Keratinocyte (primary cell): ENCODE measurements around the gene FRYL. TPM values are rescaled to one million over a fixed set of nuclear protein-coding genes. Genes with fewer than 3 reads are reported as not detected.

Source experiments
- DNase-seq: peaks from one replicate; pipeline ENCODE4 v3.0.0-alpha.2; 2011; ENCODE audit warnings: low read depth, missing footprints, low spot score
- FAIRE-seq: peaks from 2 replicates; lab custom pipeline; 2011; peaks lifted over from hg19 to GRCh38; lab: Jason Lieb, UNC
- H2AFZ ChIP-seq: 2 replicates; pipeline ENCODE4 v1.6.0; 2012; ENCODE audit warnings: low read length, control low read depth, inconsistent platforms; ENCODE audit not compliant: control insufficient read depth
- H3K27ac ChIP-seq: 2 replicates; pipeline ENCODE4 v1.5.1; 2011; ENCODE audit warnings: low read length; ENCODE audit not compliant: control insufficient read depth, insufficient read depth
- H3K27me3 ChIP-seq: 3 replicates; pipeline ENCODE4 v1.6.0; 2011; ENCODE audit warnings: low read length; ENCODE audit not compliant: control insufficient read depth, insufficient read depth; ENCODE audit errors: extremely low read depth
- H3K36me3 ChIP-seq, 2 experiments: 2 replicates in 1 of 2; 3 replicates in 1 of 2; pipeline ENCODE4 v1.5.1; 2011; ENCODE audit warnings: low read length in 2 of 2, mild to moderate bottlenecking in 1 of 2; ENCODE audit not compliant: control insufficient read depth in 2 of 2, insufficient read depth in 2 of 2; ENCODE audit errors: extremely low read depth in 1 of 2
- H3K4me1 ChIP-seq: 3 replicates; pipeline ENCODE4 v1.5.1; 2011; ENCODE audit warnings: low read length; ENCODE audit not compliant: control insufficient read depth, insufficient read depth; ENCODE audit errors: extremely low read depth
- H3K4me2 ChIP-seq: 3 replicates; pipeline ENCODE4 v1.6.0; 2011; ENCODE audit warnings: low read depth, low read length; ENCODE audit not compliant: control insufficient read depth, insufficient read depth; ENCODE audit errors: extremely low read depth
- H3K4me3 ChIP-seq, 3 experiments: fragments of 200-600 bp in 1 of 3; sonication (generic) in 1 of 3; 2 replicates in 2 of 3; 3 replicates in 1 of 3; pipeline ENCODE4 v1.5.1; 2011 to 2016; ENCODE audit warnings: low read length in 3 of 3, mild to moderate bottlenecking in 3 of 3, control low read depth in 2 of 3, inconsistent platforms in 1 of 3, low read depth in 1 of 3, mixed read lengths in 1 of 3, mixed run types in 1 of 3, moderate library complexity in 1 of 3; ENCODE audit not compliant: control insufficient read depth in 2 of 3, insufficient read depth in 2 of 3; ENCODE audit errors: extremely low read depth in 1 of 3
- H3K79me2 ChIP-seq: 2 replicates; pipeline ENCODE4 v1.6.0; 2012; ENCODE audit warnings: low read length; ENCODE audit not compliant: control insufficient read depth, insufficient read depth
- H3K9ac ChIP-seq: 3 replicates; pipeline ENCODE4 v1.6.0; 2011; ENCODE audit warnings: low read length; ENCODE audit not compliant: control insufficient read depth, insufficient read depth; ENCODE audit errors: extremely low read depth
- H3K9me1 ChIP-seq: 3 replicates; pipeline ENCODE4 v1.6.0; 2011; ENCODE audit warnings: low read length; ENCODE audit not compliant: control insufficient read depth, insufficient read depth; ENCODE audit errors: extremely low read depth
- H3K9me3 ChIP-seq: 2 replicates; pipeline ENCODE4 v1.5.1; 2012; ENCODE audit warnings: low read depth, low read length; ENCODE audit not compliant: control insufficient read depth
- H4K20me1 ChIP-seq: 3 replicates; pipeline ENCODE4 v1.6.0; 2011; ENCODE audit warnings: low read length; ENCODE audit not compliant: control insufficient read depth, insufficient read depth; ENCODE audit errors: extremely low read depth
- CTCF ChIP-seq, 3 experiments: IDR thresholded peaks in 1 of 3; conservative IDR thresholded peaks in 1 of 3; optimal IDR thresholded peaks in 1 of 3; 2 replicates in 2 of 3; 3 replicates in 1 of 3; pipeline versions ENCODE3 to v1.5.1; 2011; ENCODE audit warnings: low read length in 3 of 3, mild to moderate bottlenecking in 3 of 3, moderate library complexity in 2 of 3, control low read depth in 1 of 3, inconsistent platforms in 1 of 3; ENCODE audit not compliant: insufficient read depth in 2 of 3; ENCODE audit errors: extremely low read depth in 1 of 3
- EZH2 ChIP-seq: IDR thresholded peaks from one replicate; pipeline ENCODE4 v1.6.1; 2012; ENCODE audit warnings: inconsistent platforms, mild to moderate bottlenecking, low read length, moderate library complexity
- dilution Hi-C: fragments of 300-500 bp; cut with MboI; formaldehyde crosslinking; loops from one replicate; pipeline ENCODE4 v1.7.0; 2020; ENCODE audit warnings: low sequenced_read_pairs; ENCODE audit not compliant: extremely low pct_ligation_motif_present
- polyA plus RNA-seq, 5 experiments: library from polyadenylated mRNA; depleted of rRNA in 3 of 5; stranded (reverse) in 3 of 5; stranded (forward) in 1 of 5; unstranded in 1 of 5; fragments of >200 nt; gene quantifications; 1 replicate in 1 of 5; 2 replicates in 3 of 5; 3 replicates in 1 of 5; pipeline versions ENCODE4 v1.2.1 to v1.2.3, GENCODE V29; 2011 to 2012; ENCODE audit warnings: missing spikeins in 2 of 5, low read depth in 1 of 5, low replicate concordance in 1 of 5

Gene FRYL
- polyA plus RNA-seq, 1 donor (not counting 4 experiments of a cell fraction or from before 2014, with no cell fraction given), result 40.4 TPM

GRCh38 chr4:48778431-48779094, 1.5 kb downstream of the FRYL start:
- TF ChIP-seq CTCF (optimal IDR thresholded peaks at IDR 0.05 in 1 of 3, IDR thresholded peaks at IDR 0.05 in 1 of 3, conservative IDR thresholded peaks at IDR 0.05 in 1 of 3; ENCODE audit: extremely low read depth in 1 of 3, insufficient read depth in 2 of 3, low read length in 3 of 3) (no peak), EZH2 (no peak)
- peak; percentile 77 for FAIRE-seq
- DNase-seq, result no peak
- Histone ChIP-seq H3K4me3 (peak overlapping the region; percentile 77 to 96 (median 92)), H2AFZ (no peak overlapping the region), H3K4me2 (peak overlapping the region; percentile 69), H3K79me2 (peaks cover 64% of the 10 kb centered on the region), H3K4me1 (peaks cover 23% of the 10 kb centered on the region), H3K36me3 (no peaks in the 10 kb centered on the region), H3K9me3 (no peaks in the 10 kb centered on the region), H3K27me3 (no peaks in the 10 kb centered on the region), H4K20me1 (peaks cover 2% of the 10 kb centered on the region), H3K27ac (peak overlapping the region; percentile 90), H3K9ac (peak overlapping the region; percentile 95), H3K9me1 (no peaks in the 10 kb centered on the region)
- dilution Hi-C loops, result no loop called here

GRCh38 chr4:48777739-48778138, 2.3 kb downstream of the FRYL start:
- Histone ChIP-seq H3K4me2 (peak overlapping the region; percentile 69), H3K9me3 (no peaks in the 10 kb centered on the region), H3K27me3 (no peaks in the 10 kb centered on the region), H3K4me3 (peak overlapping the region; percentile 77 to 96 (median 92)), H4K20me1 (peaks cover 2% of the 10 kb centered on the region), H3K36me3 (no peaks in the 10 kb centered on the region), H3K9me1 (peaks cover under 1% of the 10 kb centered on the region), H3K4me1 (peaks cover 27% of the 10 kb centered on the region), H3K27ac (peak overlapping the region; percentile 90), H3K9ac (peak overlapping the region; percentile 95), H3K79me2 (peaks cover 72% of the 10 kb centered on the region), H2AFZ (no peak overlapping the region)
- dilution Hi-C loops, result no loop called here
- no peak for TF ChIP-seq CTCF (optimal IDR thresholded peaks at IDR 0.05 in 1 of 3, IDR thresholded peaks at IDR 0.05 in 1 of 3, conservative IDR thresholded peaks at IDR 0.05 in 1 of 3; ENCODE audit: extremely low read depth in 1 of 3, insufficient read depth in 2 of 3, low read length in 3 of 3)
- no peak for TF ChIP-seq EZH2
- FAIRE-seq (no peak), DNase-seq (no peak)
